Measurements from ENCODE around the gene TCOF1. TPM values are rescaled to one million over a fixed set of nuclear protein-coding genes. Genes with fewer than 3 reads are reported as not detected.

The TCOF1 gene
- total RNA-seq, 1 experiment from 2014 or later: 75.3 TPM

DNA sequence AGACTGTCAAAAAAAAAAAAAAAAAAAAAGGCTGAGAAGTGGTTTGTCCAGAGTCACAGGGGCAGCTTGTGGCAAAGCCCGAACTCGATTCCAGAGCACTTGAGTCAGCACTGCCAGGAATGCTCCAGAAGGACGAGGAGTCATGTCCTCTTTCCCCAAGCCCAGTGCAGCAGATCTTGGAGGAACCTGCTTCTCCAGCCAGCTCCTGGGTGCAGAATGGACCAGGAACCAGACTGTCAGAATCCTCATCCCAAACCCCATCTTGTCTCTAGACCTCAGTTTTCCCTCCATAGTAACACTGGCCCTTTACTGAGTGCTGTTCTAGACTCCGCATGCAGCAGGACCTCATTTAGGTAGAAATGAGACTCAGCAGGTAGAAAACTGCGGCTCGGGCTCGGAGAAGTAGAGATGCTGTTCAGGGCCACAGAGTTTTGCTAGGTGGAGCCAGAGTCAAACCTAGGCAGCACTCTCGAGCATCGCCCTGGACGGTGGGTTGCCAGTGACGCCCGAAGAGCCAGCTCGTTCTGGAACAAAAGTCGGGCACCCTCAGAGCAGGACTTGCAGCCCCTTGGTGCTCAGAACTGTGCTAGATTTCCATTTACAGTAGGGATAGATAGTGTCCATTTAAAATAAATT is 39.8 kb downstream of the TCOF1 start:
- no peaks in the 10 kb centered on the region for H3K9me3 ChIP-seq (ENCODE audit: insufficient read depth, low read depth)
- H3K36me3 ChIP-seq (ENCODE audit: low read depth): no peaks in the 10 kb centered on the region
- H3K79me2 ChIP-seq (ENCODE audit: low read depth): no peaks in the 10 kb centered on the region
- 0 out of 2 replicates have a peak, but pooled peaks cover 5% of the 10 kb centered on the region for H3F3A ChIP-seq (ENCODE audit: insufficient read depth, low read depth)
- H3K27ac ChIP-seq: no peak overlapping the region
- H3K4me2 ChIP-seq: no peak overlapping the region
- no peaks in the 10 kb centered on the region for H4K20me1 ChIP-seq (ENCODE audit: insufficient read depth)
- ChIA-PET CTCF (interaction anchor here (0.6 kb wide), 1 partner anchor 238 kb away, joined by 3 read pairs; no protein-coding TSS in a partner anchor), POLR2A (ENCODE audit: unreplicated experiment) (no interaction called here)
- intact Hi-C loops (cut with micrococcal nuclease; ENCODE audit: unreplicated experiment): loop anchor here (5.0 kb wide), 1 partner anchor 40 kb away; no protein-coding TSS in a partner anchor
- DNase-seq: no peak
- no peaks in the 10 kb centered on the region for H3K4me1 ChIP-seq (replicated peaks; ENCODE audit: insufficient read depth)
- no peaks in the 10 kb centered on the region for H3K27me3 ChIP-seq (ENCODE audit: insufficient read depth, low read depth)
- BruUV-seq (replicated peaks): no TSS peak
- H3K4me3 ChIP-seq: no peak overlapping the region
- H2AFZ ChIP-seq: no peak overlapping the region
- no peaks in the 10 kb centered on the region for H3K9me2 ChIP-seq (ENCODE audit: insufficient read depth)
- TF ChIP-seq EZH2 (IDR thresholded peaks at IDR 0.05; ENCODE audit: low read depth) (no peak), CTCF (conservative IDR thresholded peaks at IDR 0.05) (no peak)

GRCh38 chr5:150397782-150398721 is 40.6 kb downstream of the TCOF1 start:
- no TSS peak for BruUV-seq (replicated peaks)
- intact Hi-C loops (cut with micrococcal nuclease; ENCODE audit: unreplicated experiment): loop anchor here (5.0 kb wide), 1 partner anchor 39 kb away; no protein-coding TSS in a partner anchor
- H3K4me3 ChIP-seq: no peak overlapping the region
- no peaks in the 10 kb centered on the region for H3K9me3 ChIP-seq (ENCODE audit: insufficient read depth, low read depth)
- DNase-seq: no peak
- no peaks in the 10 kb centered on the region for H3K27me3 ChIP-seq (ENCODE audit: insufficient read depth, low read depth)
- no peak overlapping the region for H2AFZ ChIP-seq
- ChIA-PET CTCF (interaction anchor here (0.6 kb wide), 1 partner anchor 668 kb away, joined by 3 read pairs; the partner anchor contains the start of gene PPARGC1B), POLR2A (ENCODE audit: unreplicated experiment) (no interaction called here)
- H4K20me1 ChIP-seq (ENCODE audit: insufficient read depth): no peaks in the 10 kb centered on the region
- no peaks in the 10 kb centered on the region for H3K36me3 ChIP-seq (ENCODE audit: low read depth)
- no peak overlapping the region for H3K4me2 ChIP-seq
- H3K79me2 ChIP-seq (ENCODE audit: low read depth): no peaks in the 10 kb centered on the region
- TF ChIP-seq EZH2 (IDR thresholded peaks at IDR 0.05; ENCODE audit: low read depth) (no peak), CTCF (conservative IDR thresholded peaks at IDR 0.05) (no peak; the same call in 1 of the 2 replicates)
- H3K4me1 ChIP-seq (replicated peaks; ENCODE audit: insufficient read depth): no peaks in the 10 kb centered on the region
- no peak overlapping the region for H3K27ac ChIP-seq
- H3F3A ChIP-seq (ENCODE audit: insufficient read depth, low read depth): 0 out of 2 replicates have a peak, but pooled peaks cover 5% of the 10 kb centered on the region
- H3K9me2 ChIP-seq (ENCODE audit: insufficient read depth): no peaks in the 10 kb centered on the region

DNA sequence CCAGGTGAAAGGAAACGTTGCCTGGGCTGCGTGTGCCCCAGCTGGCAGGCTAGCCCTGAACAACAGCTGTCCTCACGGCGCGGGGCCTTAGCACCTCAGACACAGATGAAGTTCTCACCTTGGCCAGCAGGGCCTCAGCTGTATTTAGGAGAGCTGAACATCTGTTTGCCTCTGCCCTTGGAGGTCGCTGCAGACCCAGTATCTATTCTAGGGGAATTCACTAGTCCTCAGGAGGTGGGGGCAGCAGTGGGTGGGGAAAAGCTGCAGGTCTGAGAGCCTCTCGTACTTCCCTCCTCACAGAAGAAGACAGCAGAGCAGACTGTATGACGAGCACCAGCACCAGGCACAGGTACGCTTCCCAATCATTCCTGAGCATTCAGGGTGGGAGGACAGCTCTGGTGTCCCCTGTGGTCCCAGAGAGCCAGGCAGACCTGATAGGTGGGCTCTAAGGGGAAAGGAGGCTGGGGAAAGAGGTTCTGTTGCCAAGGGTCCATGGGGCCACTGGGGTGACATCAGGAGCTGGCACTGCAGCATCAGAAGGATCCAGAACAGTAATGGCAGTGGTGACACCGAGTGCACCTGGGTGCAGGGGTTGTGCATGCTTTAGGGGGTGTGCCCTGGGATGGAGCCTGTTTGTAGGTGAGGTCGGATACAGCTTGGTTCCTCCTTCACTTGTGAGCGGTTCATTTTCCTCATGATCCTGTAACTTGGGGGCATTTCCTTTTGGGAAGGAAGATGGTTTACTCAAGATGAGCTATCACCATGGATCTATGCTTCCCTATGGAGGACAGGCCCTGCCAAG is 41.4 kb downstream of the TCOF1 start:
- no peak overlapping the region for H3K4me3 ChIP-seq
- BruUV-seq (replicated peaks): no TSS peak
- H3K4me2 ChIP-seq: no peak overlapping the region
- intact Hi-C loops (cut with micrococcal nuclease; ENCODE audit: unreplicated experiment): loop anchor here (5.0 kb wide), 1 partner anchor 38 kb away; no protein-coding TSS in a partner anchor
- no peak overlapping the region for H3K27ac ChIP-seq
- DNase-seq: no peak
- no peaks in the 10 kb centered on the region for H4K20me1 ChIP-seq (ENCODE audit: insufficient read depth)
- TF ChIP-seq EZH2 (IDR thresholded peaks at IDR 0.05; ENCODE audit: low read depth) (no peak), CTCF (conservative IDR thresholded peaks at IDR 0.05) (peak; percentile 54; the same call in 1 of the 2 replicates)
- ChIA-PET CTCF (interaction anchor here (0.5 to 0.6 kb wide), 2 partner anchors 94 to 669 kb away, joined by 3 read pairs; partner anchors contain the start of gene PPARGC1B), POLR2A (ENCODE audit: unreplicated experiment) (no interaction called here)
- no peaks in the 10 kb centered on the region for H3K27me3 ChIP-seq (ENCODE audit: insufficient read depth, low read depth)
- H2AFZ ChIP-seq: no peak overlapping the region
- H3K9me3 ChIP-seq (ENCODE audit: insufficient read depth, low read depth): no peaks in the 10 kb centered on the region
- no peaks in the 10 kb centered on the region for H3K4me1 ChIP-seq (replicated peaks; ENCODE audit: insufficient read depth)
- H3K36me3 ChIP-seq (ENCODE audit: low read depth): no peaks in the 10 kb centered on the region
- H3K9me2 ChIP-seq (ENCODE audit: insufficient read depth): no peaks in the 10 kb centered on the region
- H3F3A ChIP-seq (ENCODE audit: insufficient read depth, low read depth): 0 out of 2 replicates have a peak, but pooled peaks cover 5% of the 10 kb centered on the region
- no peaks in the 10 kb centered on the region for H3K79me2 ChIP-seq (ENCODE audit: low read depth)

Data from PC-9 (cell line).